GM12873 (cell line): ENCODE data around the gene GPD1L.

Source experiments
- TF ChIP-seq, protein P1 (sequence below): IDR thresholded peaks from 2 replicates; pipeline ENCODE4 v1.5.1; 2012; ENCODE audit warnings: low read depth, mild to moderate bottlenecking, moderate library complexity, low read length, control low read depth; ENCODE audit not compliant: insufficient read depth; ENCODE audit errors: missing control alignments

The GPD1L gene

GRCh38 chr3:32198714-32199113 is 92.3 kb downstream of the GPD1L start:
- TF ChIP-seq, protein P1, sequence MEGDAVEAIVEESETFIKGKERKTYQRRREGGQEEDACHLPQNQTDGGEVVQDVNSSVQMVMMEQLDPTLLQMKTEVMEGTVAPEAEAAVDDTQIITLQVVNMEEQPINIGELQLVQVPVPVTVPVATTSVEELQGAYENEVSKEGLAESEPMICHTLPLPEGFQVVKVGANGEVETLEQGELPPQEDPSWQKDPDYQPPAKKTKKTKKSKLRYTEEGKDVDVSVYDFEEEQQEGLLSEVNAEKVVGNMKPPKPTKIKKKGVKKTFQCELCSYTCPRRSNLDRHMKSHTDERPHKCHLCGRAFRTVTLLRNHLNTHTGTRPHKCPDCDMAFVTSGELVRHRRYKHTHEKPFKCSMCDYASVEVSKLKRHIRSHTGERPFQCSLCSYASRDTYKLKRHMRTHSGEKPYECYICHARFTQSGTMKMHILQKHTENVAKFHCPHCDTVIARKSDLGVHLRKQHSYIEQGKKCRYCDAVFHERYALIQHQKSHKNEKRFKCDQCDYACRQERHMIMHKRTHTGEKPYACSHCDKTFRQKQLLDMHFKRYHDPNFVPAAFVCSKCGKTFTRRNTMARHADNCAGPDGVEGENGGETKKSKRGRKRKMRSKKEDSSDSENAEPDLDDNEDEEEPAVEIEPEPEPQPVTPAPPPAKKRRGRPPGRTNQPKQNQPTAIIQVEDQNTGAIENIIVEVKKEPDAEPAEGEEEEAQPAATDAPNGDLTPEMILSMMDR, result no peak

DNA sequence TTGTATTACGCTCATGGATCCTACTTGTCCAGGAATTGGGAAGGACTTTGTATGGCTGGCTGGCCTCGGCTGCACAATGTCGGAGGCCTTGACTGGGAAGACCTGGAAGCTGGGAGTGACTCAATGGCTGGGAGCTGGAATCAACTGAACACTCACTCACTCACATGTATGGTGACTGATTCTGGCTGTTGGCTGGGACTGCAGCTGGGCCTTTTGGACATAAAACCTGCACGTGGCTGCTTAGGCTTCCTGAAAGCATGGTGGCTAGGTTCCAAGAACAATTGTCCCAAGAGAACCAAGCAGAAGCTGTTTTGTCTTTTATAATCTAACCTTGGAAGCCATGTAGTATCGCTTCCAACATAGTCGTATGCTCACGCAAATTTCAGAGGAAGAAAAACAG is 94.1 kb downstream of the GPD1L start:
- TF ChIP-seq, protein P1, result no peak

DNA sequence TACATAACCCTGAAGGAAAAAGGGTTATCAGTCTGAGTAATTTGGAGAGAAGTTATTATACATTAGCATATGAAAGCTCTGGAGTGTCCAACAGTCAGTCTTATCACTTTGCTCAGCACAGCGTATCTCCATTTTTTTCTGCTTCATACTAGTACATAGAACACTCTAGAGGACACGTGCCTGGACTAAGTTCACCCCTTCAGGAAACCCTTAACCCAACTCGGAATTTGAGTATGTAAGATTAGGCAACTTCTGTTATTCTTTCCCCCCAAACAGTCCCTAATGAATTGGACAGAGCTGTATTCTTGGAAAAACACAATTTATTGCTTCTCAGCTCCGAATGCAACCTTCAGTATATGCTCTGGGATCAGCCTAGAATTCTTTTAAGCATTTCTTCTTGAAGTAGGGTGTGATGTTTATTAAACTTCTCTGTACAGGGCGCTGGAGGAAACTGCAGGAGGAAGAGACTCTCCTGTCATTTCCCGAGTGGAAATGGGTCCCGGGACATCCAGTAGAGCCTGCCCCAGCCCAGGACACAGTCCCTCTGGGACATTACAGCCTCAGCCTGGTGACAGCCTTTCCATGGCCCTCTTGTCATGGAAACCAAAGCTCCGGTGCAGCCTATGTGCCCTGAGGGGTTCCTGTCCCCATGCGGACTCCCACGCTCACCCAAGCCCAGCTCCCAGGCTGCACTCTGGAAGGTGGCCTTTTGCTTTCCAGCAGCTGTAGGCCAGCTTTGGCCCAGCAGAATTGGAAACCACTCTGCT is 94.8 kb downstream of the GPD1L start:
- TF ChIP-seq, protein P1, result no peak

DNA sequence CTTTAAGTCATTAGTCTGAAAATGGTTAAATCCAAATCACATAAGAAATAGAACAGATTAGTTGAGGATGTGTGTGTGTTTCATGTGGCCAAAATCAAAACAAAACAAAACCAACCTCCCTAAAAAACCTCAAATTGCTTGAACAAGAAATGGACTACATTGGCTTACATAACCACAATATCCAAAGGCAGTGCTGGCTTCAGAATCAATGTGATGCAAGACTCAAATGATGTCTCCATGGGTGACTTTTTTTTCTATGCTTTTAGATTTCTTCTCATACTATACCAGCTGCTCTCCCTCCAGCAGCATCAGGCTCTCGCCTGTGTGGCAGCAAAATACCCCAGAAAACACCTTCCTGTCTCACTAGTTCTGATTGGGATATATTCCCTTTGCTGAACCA is 96.1 kb downstream of the GPD1L start:
- TF ChIP-seq, protein P1, result no peak

DNA sequence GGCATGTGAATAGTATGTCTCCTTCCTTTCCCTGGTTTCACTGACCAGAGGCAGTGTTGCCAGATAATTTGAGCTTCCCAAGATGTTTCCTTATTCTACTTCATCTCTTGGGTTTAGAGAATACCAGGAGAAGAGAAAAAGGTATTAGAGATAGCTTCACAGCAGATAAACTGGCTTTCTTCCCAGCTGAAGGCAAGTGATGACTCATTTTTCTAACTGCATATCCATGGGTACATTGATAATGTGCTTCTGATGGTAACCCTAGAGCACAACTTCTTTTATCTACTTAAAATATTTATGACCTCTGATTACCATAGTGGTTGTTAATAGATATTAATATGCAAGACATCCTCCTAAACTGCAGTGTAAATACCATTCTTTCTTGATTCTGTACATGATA is 97.4 kb downstream of the GPD1L start:
- TF ChIP-seq, protein P1, result no peak

GRCh38 chr3:32208447-32208846 is 102.0 kb downstream of the GPD1L start:
- TF ChIP-seq, protein P1, result no peak

DNA sequence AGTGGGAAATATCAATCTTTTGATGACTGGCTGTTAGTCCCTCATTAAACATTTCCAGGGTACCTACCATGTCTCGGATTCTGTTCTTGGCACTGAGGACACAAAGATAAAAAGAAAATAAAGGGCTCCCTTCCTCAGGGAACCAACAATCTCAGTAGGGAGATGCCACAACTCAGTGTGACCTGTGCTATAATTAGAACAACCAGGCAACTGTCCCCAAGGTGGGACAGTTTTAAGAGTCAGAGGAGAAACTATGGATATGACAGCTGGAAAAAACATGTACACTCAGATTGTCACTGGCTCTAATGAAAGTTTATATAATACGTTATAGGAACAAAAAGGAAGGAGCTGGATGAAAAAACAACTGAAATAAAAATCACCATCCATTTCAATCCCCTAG is 108.8 kb downstream of the GPD1L start:
- TF ChIP-seq, protein P1, result no peak
